Measurements from ENCODE around the gene NUCKS1.

NUCKS1 gene

GRCh38 chr1:205667909-205668643, 81.9 kb downstream of the NUCKS1 start:
- DNase-seq, result no peak

- DNase-seq, result no peak
Measured at GRCh38 chr1:205666372-205667166, 83.4 kb downstream of the NUCKS1 start.

- DNase-seq, result no peak
Measured at GRCh38 chr1:205665201-205666045, 84.6 kb downstream of the NUCKS1 start.

- DNase-seq, result no peak
Measured at GRCh38 chr1:205664399-205665017, 85.5 kb downstream of the NUCKS1 start.

GRCh38 chr1:205663286-205663936, 86.6 kb downstream of the NUCKS1 start:
- DNase-seq, result no peak
